Stomach (tissue), 4 donors: ENCODE measurements around the gene PITPNC1.

Experiments used
- EP300 ChIP-seq: sonication (generic); formaldehyde crosslinking; IDR thresholded peaks from one replicate; pipeline ENCODE4 v1.6.1; 2017; ENCODE audit warnings: antibody characterized with exemption
- POLR2A ChIP-seq, 4 donors: fragments of 450-650 bp; IDR thresholded peaks; one replicate each; pipeline ENCODE4 v1.6.1; 2016; ENCODE audit warnings: antibody characterized with exemption in 4 of 4, control low read depth in 2 of 4, mild to moderate bottlenecking in 1 of 4, moderate library complexity in 1 of 4
- POLR2AphosphoS5 ChIP-seq, 3 donors: sonication (generic); formaldehyde crosslinking; IDR thresholded peaks; one replicate each; pipeline ENCODE4 v1.6.1; 2016; ENCODE audit warnings: antibody characterized with exemption in 3 of 3
- TF ChIP-seq, protein P1 (sequence below), 7 experiments: fragments of 450-650 bp in 4 of 7; fragments of 200-600 bp in 3 of 7; sonication (generic) in 3 of 7; IDR thresholded peaks; one replicate each; pipeline ENCODE4 v1.5.1; 2016 to 2019; ENCODE audit warnings: antibody characterized with exemption in 7 of 7, control low read depth in 2 of 7, mild to moderate bottlenecking in 1 of 7

DNA sequence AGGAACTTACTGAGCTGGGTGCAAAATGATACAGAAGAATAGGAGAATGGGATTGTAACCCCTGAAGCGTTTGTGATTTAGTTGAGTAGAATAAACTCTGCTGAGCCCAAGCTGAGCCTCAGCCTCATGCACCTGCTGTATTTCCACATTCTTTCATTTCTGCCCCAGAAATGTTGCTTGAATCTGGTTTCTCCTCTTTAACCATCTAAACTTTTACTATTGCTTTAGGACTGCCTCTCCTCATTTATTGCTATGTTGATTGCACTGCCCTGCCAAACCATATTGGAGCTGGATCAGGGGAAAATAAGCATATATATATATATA, 64.8 kb downstream of the PITPNC1 start:
- TF ChIP-seq POLR2AphosphoS5 (IDR thresholded peaks at IDR 0.05) (no peak), POLR2A (IDR thresholded peaks at IDR 0.05) (no peak), EP300 (no peak)
- TF ChIP-seq, protein P1, sequence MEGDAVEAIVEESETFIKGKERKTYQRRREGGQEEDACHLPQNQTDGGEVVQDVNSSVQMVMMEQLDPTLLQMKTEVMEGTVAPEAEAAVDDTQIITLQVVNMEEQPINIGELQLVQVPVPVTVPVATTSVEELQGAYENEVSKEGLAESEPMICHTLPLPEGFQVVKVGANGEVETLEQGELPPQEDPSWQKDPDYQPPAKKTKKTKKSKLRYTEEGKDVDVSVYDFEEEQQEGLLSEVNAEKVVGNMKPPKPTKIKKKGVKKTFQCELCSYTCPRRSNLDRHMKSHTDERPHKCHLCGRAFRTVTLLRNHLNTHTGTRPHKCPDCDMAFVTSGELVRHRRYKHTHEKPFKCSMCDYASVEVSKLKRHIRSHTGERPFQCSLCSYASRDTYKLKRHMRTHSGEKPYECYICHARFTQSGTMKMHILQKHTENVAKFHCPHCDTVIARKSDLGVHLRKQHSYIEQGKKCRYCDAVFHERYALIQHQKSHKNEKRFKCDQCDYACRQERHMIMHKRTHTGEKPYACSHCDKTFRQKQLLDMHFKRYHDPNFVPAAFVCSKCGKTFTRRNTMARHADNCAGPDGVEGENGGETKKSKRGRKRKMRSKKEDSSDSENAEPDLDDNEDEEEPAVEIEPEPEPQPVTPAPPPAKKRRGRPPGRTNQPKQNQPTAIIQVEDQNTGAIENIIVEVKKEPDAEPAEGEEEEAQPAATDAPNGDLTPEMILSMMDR (IDR thresholded peaks at IDR 0.05) = no peak
